ENCODE results near the gene CENPH. TPM values are rescaled to one million over a fixed set of nuclear protein-coding genes. Genes with fewer than 3 reads are reported as not detected.

CENPH gene
- total and polyA plus RNA-seq, 2 of the 13 experiments (the other 11 are each of a cell fraction or from before 2014, with no cell fraction given): 11.2 to 28.8 TPM

DNA sequence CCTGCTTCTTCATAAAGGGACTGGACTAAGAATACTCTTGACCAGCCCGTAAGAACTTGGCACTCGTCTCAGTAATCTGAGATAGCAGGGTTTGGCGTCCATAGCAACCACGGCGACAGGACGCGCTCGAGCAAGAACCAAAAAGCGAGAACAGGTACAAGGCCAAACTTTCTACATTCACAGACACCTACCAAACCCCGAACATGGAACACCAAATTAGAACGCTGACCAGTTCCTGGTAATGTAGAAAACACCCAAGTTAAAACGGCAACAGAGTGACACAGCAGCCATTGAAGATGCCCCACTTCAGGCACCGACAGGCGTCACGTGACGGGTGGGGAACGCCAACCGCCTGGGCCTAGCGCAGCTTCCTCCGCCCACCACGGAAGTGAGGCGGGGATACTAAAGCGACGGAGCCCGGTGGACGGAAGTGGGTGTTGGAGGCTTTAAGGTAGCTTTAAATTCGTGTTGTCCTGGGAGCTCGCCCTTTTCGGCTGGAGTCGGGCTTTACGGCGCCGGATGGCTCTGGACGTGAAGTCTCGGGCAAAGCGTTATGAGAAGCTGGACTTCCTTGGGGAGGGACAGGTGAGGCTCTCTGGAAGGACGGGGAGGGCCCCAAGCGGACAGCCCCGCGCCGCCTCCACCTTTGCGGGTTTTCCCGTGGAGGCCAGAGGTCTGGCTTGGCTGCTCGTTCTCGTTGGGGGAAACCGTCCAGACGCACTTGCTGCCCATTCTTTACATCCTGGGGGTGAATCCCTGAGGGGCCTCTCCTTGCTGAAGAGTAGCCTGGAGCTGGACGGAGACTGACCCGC is 45.3 kb downstream of the CENPH start, which contains the start of gene CDK7 (continued):
- TF ChIP-seq ZNF563 (CRISPR knock-in tag; IDR thresholded peaks at IDR 0.05) (peak; percentile 73; the same call in 1 of the 2 replicates), AGO1 (IDR thresholded peaks at IDR 0.05; ENCODE audit: low read depth, low read length, poor library complexity, severe bottlenecking) (peak; percentile 40), GFI1 (CRISPR knock-in tag; IDR thresholded peaks at IDR 0.05; ENCODE audit: borderline replicate concordance) (0 out of 2 replicates have a peak, but pooled peaks have one; percentile 22), CBFB (CRISPR knock-in tag; IDR thresholded peaks at IDR 0.05) (no peak), ZBTB38 (CRISPR knock-in tag; IDR thresholded peaks at IDR 0.05) (peak; percentile 69; the same call in 1 of the 2 replicates), GZF1 (CRISPR knock-in tag; IDR thresholded peaks at IDR 0.05) (peak; percentile 81; the same call in 1 of the 2 replicates), SMAD1 (CRISPR knock-in tag; IDR thresholded peaks at IDR 0.05; ENCODE audit: borderline replicate concordance, low read depth) (peak; percentile 87; the same call in 1 of the 2 replicates), ZNF552 (CRISPR knock-in tag; IDR thresholded peaks at IDR 0.05; ENCODE audit: borderline replicate concordance) (no peak), ATF7 (IDR thresholded peaks at IDR 0.05) (no peak), ATF7 (CRISPR knock-in tag; IDR thresholded peaks at IDR 0.05) (no peak), KMT2A (CRISPR knock-in tag; IDR thresholded peaks at IDR 0.05) (peak; percentile 93), MAZ (IDR thresholded peaks at IDR 0.05; ENCODE audit: borderline replicate concordance, low read depth, low read length) (peak; percentile 22; the same call in 1 of the 2 replicates), MAZ (CRISPR knock-in tag; IDR thresholded peaks at IDR 0.05; ENCODE audit: low read depth) (no peak), ZNF205 (CRISPR knock-in tag; IDR thresholded peaks at IDR 0.05) (0 out of 2 replicates have a peak, but pooled peaks have one; percentile 17), SP4 (CRISPR knock-in tag; IDR thresholded peaks at IDR 0.05) (peak; percentile 73), ZNF772 (CRISPR knock-in tag; IDR thresholded peaks at IDR 0.05) (peak; percentile 67; the same call in 1 of the 2 replicates), POGZ (CRISPR knock-in tag; IDR thresholded peaks at IDR 0.05) (peak; percentile 71), SRSF1 (optimal IDR thresholded peaks at IDR 0.05; ENCODE audit: low read depth, low read length) (no peak), THAP11 (CRISPR knock-in tag; IDR thresholded peaks at IDR 0.05) (peak; percentile 81), FOXC1 (CRISPR knock-in tag; IDR thresholded peaks at IDR 0.05; ENCODE audit: borderline replicate concordance) (peak; percentile 72; the same call in 1 of the 2 replicates), MATR3 (CRISPR knock-in tag; IDR thresholded peaks at IDR 0.05) (no peak), HMGA1 (CRISPR knock-in tag; conservative IDR thresholded peaks at IDR 0.05) (no peak), NFKB2 (CRISPR knock-in tag; IDR thresholded peaks at IDR 0.05; ENCODE audit: borderline replicate concordance) (peak; percentile 79; the same call in 1 of the 2 replicates)
- TF ChIP-seq, protein P1, sequence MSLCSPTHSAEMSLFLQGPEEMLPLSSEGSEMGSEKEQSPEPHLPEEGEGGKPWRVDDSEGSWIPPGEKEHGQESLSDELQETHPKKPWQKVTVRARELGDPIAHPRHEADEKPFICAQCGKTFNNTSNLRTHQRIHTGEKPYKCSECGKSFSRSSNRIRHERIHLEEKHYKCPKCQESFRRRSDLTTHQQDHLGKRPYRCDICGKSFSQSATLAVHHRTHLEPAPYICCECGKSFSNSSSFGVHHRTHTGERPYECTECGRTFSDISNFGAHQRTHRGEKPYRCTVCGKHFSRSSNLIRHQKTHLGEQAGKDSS (CRISPR knock-in tag; IDR thresholded peaks at IDR 0.05; ENCODE audit: borderline replicate concordance, low read depth): no peak
- TF ChIP-seq, protein P2, sequence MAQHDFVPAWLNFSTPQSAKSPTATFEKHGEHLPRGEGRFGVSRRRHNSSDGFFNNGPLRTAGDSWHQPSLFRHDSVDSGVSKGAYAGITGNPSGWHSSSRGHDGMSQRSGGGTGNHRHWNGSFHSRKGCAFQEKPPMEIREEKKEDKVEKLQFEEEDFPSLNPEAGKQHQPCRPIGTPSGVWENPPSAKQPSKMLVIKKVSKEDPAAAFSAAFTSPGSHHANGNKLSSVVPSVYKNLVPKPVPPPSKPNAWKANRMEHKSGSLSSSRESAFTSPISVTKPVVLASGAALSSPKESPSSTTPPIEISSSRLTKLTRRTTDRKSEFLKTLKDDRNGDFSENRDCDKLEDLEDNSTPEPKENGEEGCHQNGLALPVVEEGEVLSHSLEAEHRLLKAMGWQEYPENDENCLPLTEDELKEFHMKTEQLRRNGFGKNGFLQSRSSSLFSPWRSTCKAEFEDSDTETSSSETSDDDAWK (CRISPR knock-in tag; IDR thresholded peaks at IDR 0.05): no peak
- TF ChIP-seq, protein P3, sequence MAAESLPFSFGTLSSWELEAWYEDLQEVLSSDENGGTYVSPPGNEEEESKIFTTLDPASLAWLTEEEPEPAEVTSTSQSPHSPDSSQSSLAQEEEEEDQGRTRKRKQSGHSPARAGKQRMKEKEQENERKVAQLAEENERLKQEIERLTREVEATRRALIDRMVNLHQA (CRISPR knock-in tag; IDR thresholded peaks at IDR 0.05): no peak
- TF ChIP-seq, protein P4, sequence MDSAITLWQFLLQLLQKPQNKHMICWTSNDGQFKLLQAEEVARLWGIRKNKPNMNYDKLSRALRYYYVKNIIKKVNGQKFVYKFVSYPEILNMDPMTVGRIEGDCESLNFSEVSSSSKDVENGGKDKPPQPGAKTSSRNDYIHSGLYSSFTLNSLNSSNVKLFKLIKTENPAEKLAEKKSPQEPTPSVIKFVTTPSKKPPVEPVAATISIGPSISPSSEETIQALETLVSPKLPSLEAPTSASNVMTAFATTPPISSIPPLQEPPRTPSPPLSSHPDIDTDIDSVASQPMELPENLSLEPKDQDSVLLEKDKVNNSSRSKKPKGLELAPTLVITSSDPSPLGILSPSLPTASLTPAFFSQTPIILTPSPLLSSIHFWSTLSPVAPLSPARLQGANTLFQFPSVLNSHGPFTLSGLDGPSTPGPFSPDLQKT (CRISPR knock-in tag; IDR thresholded peaks at IDR 0.05; ENCODE audit: borderline replicate concordance): no peak

All from HepG2 (cell line).